Ovary (tissue), 3 donors: Measurements from ENCODE around the gene CLMN.

Experiments
- CTCF ChIP-seq, 3 donors: fragments of 450-650 bp in 2 of 3; fragments of 200-600 bp in 1 of 3; IDR thresholded peaks; one replicate each; pipeline versions ENCODE4 v1.5.1 to v1.8.0; 2016 to 2022; ENCODE audit warnings: antibody characterized with exemption in 3 of 3, mild to moderate bottlenecking in 1 of 3
- POLR2A ChIP-seq: fragments of 450-650 bp; IDR thresholded peaks from one replicate; pipeline ENCODE4 v1.6.1; 2017; ENCODE audit warnings: antibody characterized with exemption, mild to moderate bottlenecking, moderate library complexity
- donor health status: DM: no; HTN: no; CAD: no.

DNA sequence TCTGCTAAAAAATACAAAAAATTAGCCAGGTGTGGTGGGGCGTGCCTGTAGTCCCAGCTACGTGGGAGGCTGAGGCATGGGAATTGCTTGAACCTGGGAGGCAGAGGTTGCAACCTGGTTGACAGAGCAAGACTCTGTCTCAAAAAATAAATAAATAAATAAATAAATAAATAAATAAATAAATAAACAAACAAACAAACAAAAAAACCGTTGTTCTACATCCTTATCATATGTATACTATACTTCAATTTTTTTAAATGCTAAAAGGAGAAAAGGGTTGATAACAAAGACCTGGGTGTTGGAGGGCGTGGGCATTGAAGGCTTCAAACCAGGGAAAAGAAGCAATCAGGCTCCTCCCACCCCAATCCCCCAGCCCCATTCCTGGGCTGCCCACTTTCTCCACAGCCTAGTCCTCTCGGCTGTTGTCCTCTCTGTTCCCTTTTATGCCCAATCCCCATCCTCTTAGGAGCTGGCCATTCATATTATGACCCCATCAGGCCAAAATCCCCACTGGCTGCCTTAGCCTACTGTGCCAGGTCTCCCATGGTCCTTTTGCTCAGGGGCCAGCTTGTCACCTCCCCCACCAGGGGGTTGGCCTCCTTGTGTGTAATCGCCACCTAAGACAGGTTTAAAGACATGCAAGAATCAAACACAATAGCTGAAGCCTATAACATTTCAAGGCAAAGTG lies 30.2 kb downstream of the CLMN start:
- TF ChIP-seq POLR2A (no peak), CTCF (IDR thresholded peaks at IDR 0.05) (no peak)
